ENCODE results near the gene TMEM238.

- TF ChIP-seq CTCF (IDR thresholded peaks at IDR 0.05) (no peak), GABPA (IDR thresholded peaks at IDR 0.05; ENCODE audit: low read depth) (no peak), RXRA (IDR thresholded peaks at IDR 0.05; ENCODE audit: borderline replicate concordance, low read depth) (no peak), USF1 (IDR thresholded peaks at IDR 0.05; ENCODE audit: borderline replicate concordance, low read depth) (no peak), TEAD4 (IDR thresholded peaks at IDR 0.05; ENCODE audit: borderline replicate concordance, insufficient read depth) (no peak), FOXM1 (IDR thresholded peaks at IDR 0.05; ENCODE audit: low read depth) (no peak), POLR2AphosphoS5 (IDR thresholded peaks at IDR 0.05; ENCODE audit: low read depth, low read length) (no peak), REST (IDR thresholded peaks at IDR 0.05; ENCODE audit: low read depth, low read length) (no peak), EZH2phosphoT487 (IDR thresholded peaks at IDR 0.05; ENCODE audit: borderline replicate concordance, low read depth) (no peak), SIN3A (IDR thresholded peaks at IDR 0.05; ENCODE audit: borderline replicate concordance, low read depth, low read length) (no peak), ELF1 (IDR thresholded peaks at IDR 0.05) (no peak), TAF1 (IDR thresholded peaks at IDR 0.05; ENCODE audit: borderline replicate concordance, low read depth, low read length) (no peak), RAD21 (IDR thresholded peaks at IDR 0.05; ENCODE audit: low read length) (no peak)
Measured at GRCh38 chr19:55400281-55401087, 16.4 kb upstream of the TMEM238 start.
